K562 (cell line): ENCODE data around the gene SPATC1L. TPM values are rescaled to one million over a fixed set of nuclear protein-coding genes. Genes with fewer than 3 reads are reported as not detected.

ENCODE experiments used
- ARHGAP35 ChIP-seq: fragments of 450-650 bp; IDR thresholded peaks from 2 replicates; pipeline ENCODE4 v1.6.1; 2018; ENCODE audit not compliant: partially characterized antibody
- CXXC5 ChIP-seq: fragments of 250-450 bp; sonication (Bioruptor Pico); IDR thresholded peaks from 2 replicates; pipeline ENCODE4 v1.8.0; 2022; ENCODE audit warnings: inconsistent platforms, mild to moderate bottlenecking, moderate library complexity
- FOXK2 ChIP-seq, 2 experiments: fragments of 450-650 bp; IDR thresholded peaks in 1 of 2; conservative IDR thresholded peaks in 1 of 2; 2 replicates each; pipeline ENCODE4 v1.6.1; 2016; ENCODE audit warnings: low read depth in 2 of 2, mild to moderate bottlenecking in 1 of 2
- FOXP1 ChIP-seq: sonication (generic); formaldehyde crosslinking; IDR thresholded peaks from 2 replicates; pipeline ENCODE4 v1.8.0; 2022; ENCODE audit warnings: mild to moderate bottlenecking, missing genetic modification reagents
- GATAD2B ChIP-seq: fragments of 450-650 bp; IDR thresholded peaks from 2 replicates; pipeline ENCODE4 v1.6.1; 2017; ENCODE audit warnings: mild to moderate bottlenecking, borderline replicate concordance
- HLTF ChIP-seq: fragments of 450-650 bp; IDR thresholded peaks from 2 replicates; pipeline ENCODE4 v1.6.1; 2016
- KDM2B ChIP-seq: fragments of 250-450 bp; sonication (Bioruptor Pico); IDR thresholded peaks from 2 replicates; pipeline ENCODE4 v1.8.0; 2021; ENCODE audit warnings: mild to moderate bottlenecking, moderate library complexity
- KHSRP ChIP-seq: fragments of 450-650 bp; IDR thresholded peaks from 2 replicates; pipeline ENCODE4 v1.6.1; 2017
- KLF6 ChIP-seq: fragments of 250-450 bp; sonication (Bioruptor Pico); IDR thresholded peaks from 2 replicates; pipeline ENCODE4 v1.4.0; 2020; ENCODE audit warnings: mild to moderate bottlenecking, moderate library complexity, borderline replicate concordance
- MEF2A ChIP-seq: IDR thresholded peaks from 2 replicates; pipeline ENCODE4 v1.6.1; 2011; ENCODE audit warnings: low read depth, mild to moderate bottlenecking, low read length, moderate library complexity; ENCODE audit not compliant: control insufficient read depth
- NCOA4 ChIP-seq: fragments of 450-650 bp; IDR thresholded peaks from 2 replicates; pipeline ENCODE4 v1.6.1; 2018; ENCODE audit warnings: mild to moderate bottlenecking; ENCODE audit not compliant: partially characterized antibody
- PTTG1 ChIP-seq: fragments of 450-650 bp; IDR thresholded peaks from 2 replicates; pipeline ENCODE4 v1.6.1; 2016; ENCODE audit warnings: low read depth, mild to moderate bottlenecking, missing genetic modification characterization, missing compliant biosample characterization
- RAD51 ChIP-seq: fragments of 450-650 bp; IDR thresholded peaks from 2 replicates; pipeline ENCODE4 v1.7.1; 2016; ENCODE audit warnings: low read depth, mild to moderate bottlenecking, borderline replicate concordance
- TCF7 ChIP-seq: sonication (generic); IDR thresholded peaks from 2 replicates; pipeline ENCODE4 v1.6.1; 2016; ENCODE audit warnings: antibody characterized with exemption, borderline replicate concordance
- ZBTB7A ChIP-seq: IDR thresholded peaks from 2 replicates; pipeline ENCODE4 v1.6.1; 2011; ENCODE audit warnings: low read depth, mild to moderate bottlenecking, low read length, moderate library complexity, borderline replicate concordance; ENCODE audit not compliant: control insufficient read depth
- ZNF311 ChIP-seq: fragments of 250-450 bp; sonication (Bioruptor Pico); IDR thresholded peaks from 2 replicates; pipeline ENCODE4 v1.4.0; 2020; ENCODE audit warnings: mild to moderate bottlenecking, moderate library complexity
- ZNF668 ChIP-seq: fragments of 250-450 bp; sonication (Bioruptor Pico); IDR thresholded peaks from 2 replicates; pipeline ENCODE4 v1.8.0; 2022; ENCODE audit warnings: mild to moderate bottlenecking, inconsistent platforms
- polyA plus RNA-seq, 8 experiments: library from polyadenylated mRNA; depleted of rRNA in 4 of 8; stranded (reverse) in 5 of 8; unstranded in 3 of 8; fragments of >200 nt; fragmentation: Nextera tagmentation in 2 of 8; fragmentation: Illumina TruSeq in 1 of 8; extraction: Ambion mirVana in 2 of 8; extraction: Trizol in 1 of 8; gene quantifications; 2 replicates each; pipeline versions ENCODE4 v1.2.1 to v1.2.3, GENCODE V29; 2011 to 2014; ENCODE audit warnings: inconsistent platforms in 1 of 8, missing spikeins in 1 of 8
- total RNA-seq, 7 experiments: library from RNA; depleted of rRNA in 6 of 7; stranded (reverse); fragments of >200 nt in 6 of 7; fragmentation: Illumina TruSeq in 2 of 7; extraction: Trizol in 2 of 7; gene quantifications; 2 replicates each; pipeline versions ENCODE4 v1.2.1 to v1.2.3, GENCODE V29; 2011 to 2021; ENCODE audit warnings: low replicate concordance in 1 of 7
- TF ChIP-seq, protein P1 (sequence below): fragments of 450-650 bp; IDR thresholded peaks from 2 replicates; pipeline ENCODE4 v1.6.1; 2016; ENCODE audit warnings: mild to moderate bottlenecking
- TF ChIP-seq, protein P2 (sequence below): fragments of 250-450 bp; sonication (Bioruptor Pico); IDR thresholded peaks from 2 replicates; pipeline ENCODE4 v1.4.0; 2020
- TF ChIP-seq, protein P3 (sequence below): fragments of 450-650 bp; conservative IDR thresholded peaks from 2 replicates; pipeline ENCODE4 v1.6.1; 2016; ENCODE audit warnings: missing genetic modification characterization, low read depth, mild to moderate bottlenecking, missing compliant biosample characterization, moderate library complexity

SPATC1L gene
- total and polyA plus RNA-seq, 9 of the 15 experiments (the other 6 are each of a cell fraction or from before 2014, with no cell fraction given) = 0.14 to 121 (median 34.0) TPM; not detected in 1

DNA sequence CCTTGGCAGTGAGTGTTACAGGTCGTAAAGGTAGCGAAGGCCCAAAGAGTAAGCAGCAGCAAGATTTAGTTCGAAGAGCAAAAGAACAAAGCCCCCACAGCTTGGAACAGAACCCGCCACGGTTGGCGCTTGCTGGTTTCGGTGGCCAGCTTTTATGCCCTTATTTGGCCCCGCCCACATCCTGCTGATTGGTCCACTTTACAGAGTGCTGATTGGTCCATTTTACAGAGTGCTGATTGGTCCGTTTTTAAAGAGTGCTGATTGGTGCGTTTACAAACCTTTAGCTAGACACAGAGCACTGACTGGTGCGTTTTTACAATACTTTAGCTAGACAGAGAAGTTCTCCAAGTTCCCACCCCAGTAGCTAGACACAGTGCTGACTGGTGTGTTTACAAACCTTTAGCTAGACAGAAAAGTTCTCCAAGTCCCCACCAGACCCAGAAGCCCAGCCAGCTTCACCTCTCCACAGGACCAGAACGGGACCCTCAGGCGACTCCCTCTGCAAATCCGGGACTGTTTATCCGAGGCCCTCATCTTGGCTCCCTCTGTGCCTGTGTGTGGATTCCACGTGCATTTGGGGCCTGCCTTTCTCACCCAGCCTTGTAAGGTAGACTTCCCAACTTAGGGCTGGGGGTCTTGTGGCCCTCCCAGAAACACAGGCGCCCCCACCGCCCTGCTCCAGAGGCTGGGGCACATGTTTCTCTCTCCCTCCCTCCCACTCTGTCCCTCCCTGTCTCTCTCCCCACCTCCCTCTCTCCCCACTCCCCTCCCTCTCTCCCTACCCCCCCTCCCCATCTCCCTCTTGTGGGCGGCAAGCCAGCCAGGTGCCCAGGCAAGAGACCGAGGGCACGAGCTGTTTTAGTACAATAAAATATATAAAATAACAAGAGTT is 41.4 kb downstream of the SPATC1L start (continued):
- TF ChIP-seq GATAD2B (no peak), ZNF668 (CRISPR knock-in tag) (no peak), TCF7 (no peak), FOXP1 (CRISPR knock-in tag) (no peak), CXXC5 (CRISPR knock-in tag) (no peak), PTTG1 (tag) (no peak), FOXK2 (conservative IDR thresholded peaks at IDR 0.05 in 1 of 2, IDR thresholded peaks at IDR 0.05 in 1 of 2; ENCODE audit: low read depth in 2 of 2) (no peak), NCOA4 (no peak), ARHGAP35 (no peak), HLTF (no peak), KLF6 (CRISPR knock-in tag) (no peak), ZBTB7A (no peak), RAD51 (no peak), KDM2B (CRISPR knock-in tag) (no peak), MEF2A (no peak), ZNF311 (CRISPR knock-in tag) (no peak), KHSRP (no peak)
- TF ChIP-seq, protein P1, sequence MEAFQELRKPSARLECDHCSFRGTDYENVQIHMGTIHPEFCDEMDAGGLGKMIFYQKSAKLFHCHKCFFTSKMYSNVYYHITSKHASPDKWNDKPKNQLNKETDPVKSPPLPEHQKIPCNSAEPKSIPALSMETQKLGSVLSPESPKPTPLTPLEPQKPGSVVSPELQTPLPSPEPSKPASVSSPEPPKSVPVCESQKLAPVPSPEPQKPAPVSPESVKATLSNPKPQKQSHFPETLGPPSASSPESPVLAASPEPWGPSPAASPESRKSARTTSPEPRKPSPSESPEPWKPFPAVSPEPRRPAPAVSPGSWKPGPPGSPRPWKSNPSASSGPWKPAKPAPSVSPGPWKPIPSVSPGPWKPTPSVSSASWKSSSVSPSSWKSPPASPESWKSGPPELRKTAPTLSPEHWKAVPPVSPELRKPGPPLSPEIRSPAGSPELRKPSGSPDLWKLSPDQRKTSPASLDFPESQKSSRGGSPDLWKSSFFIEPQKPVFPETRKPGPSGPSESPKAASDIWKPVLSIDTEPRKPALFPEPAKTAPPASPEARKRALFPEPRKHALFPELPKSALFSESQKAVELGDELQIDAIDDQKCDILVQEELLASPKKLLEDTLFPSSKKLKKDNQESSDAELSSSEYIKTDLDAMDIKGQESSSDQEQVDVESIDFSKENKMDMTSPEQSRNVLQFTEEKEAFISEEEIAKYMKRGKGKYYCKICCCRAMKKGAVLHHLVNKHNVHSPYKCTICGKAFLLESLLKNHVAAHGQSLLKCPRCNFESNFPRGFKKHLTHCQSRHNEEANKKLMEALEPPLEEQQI = peak; percentile 54; the same call in 1 of the 2 replicates
- TF ChIP-seq, protein P2, sequence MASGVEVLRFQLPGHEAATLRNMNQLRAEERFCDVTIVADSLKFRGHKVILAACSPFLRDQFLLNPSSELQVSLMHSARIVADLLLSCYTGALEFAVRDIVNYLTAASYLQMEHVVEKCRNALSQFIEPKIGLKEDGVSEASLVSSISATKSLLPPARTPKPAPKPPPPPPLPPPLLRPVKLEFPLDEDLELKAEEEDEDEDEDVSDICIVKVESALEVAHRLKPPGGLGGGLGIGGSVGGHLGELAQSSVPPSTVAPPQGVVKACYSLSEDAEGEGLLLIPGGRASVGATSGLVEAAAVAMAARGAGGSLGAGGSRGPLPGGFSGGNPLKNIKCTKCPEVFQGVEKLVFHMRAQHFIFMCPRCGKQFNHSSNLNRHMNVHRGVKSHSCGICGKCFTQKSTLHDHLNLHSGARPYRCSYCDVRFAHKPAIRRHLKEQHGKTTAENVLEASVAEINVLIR (CRISPR knock-in tag) = no peak
- TF ChIP-seq, protein P3, sequence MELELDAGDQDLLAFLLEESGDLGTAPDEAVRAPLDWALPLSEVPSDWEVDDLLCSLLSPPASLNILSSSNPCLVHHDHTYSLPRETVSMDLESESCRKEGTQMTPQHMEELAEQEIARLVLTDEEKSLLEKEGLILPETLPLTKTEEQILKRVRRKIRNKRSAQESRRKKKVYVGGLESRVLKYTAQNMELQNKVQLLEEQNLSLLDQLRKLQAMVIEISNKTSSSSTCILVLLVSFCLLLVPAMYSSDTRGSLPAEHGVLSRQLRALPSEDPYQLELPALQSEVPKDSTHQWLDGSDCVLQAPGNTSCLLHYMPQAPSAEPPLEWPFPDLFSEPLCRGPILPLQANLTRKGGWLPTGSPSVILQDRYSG (tag) = no peak
